K562 (cell line): ENCODE measurements around the gene MOB4. TPM values are rescaled to one million over a fixed set of nuclear protein-coding genes. Genes with fewer than 3 reads are reported as not detected.

ENCODE experiments used
- ARHGAP35 ChIP-seq: fragments of 450-650 bp; IDR thresholded peaks from 2 replicates; pipeline ENCODE4 v1.6.1; 2018; ENCODE audit not compliant: partially characterized antibody
- CBFA2T3 ChIP-seq: fragments of 450-650 bp; IDR thresholded peaks from 2 replicates; pipeline ENCODE4 v1.6.1; 2017
- CREB3 ChIP-seq: fragments of 450-650 bp; conservative IDR thresholded peaks from 2 replicates; pipeline ENCODE4 v1.6.1; 2016; ENCODE audit warnings: missing genetic modification characterization, low read depth, mild to moderate bottlenecking, missing compliant biosample characterization, moderate library complexity
- DIDO1 ChIP-seq: fragments of 450-650 bp; IDR thresholded peaks from 2 replicates; pipeline ENCODE4 v1.6.1; 2016; ENCODE audit warnings: low read depth, missing biosample characterization, missing genetic modification characterization
- DMBX1 ChIP-seq: fragments of 250-450 bp; sonication (Bioruptor Pico); IDR thresholded peaks from 2 replicates; pipeline ENCODE4 v1.8.0; 2022; ENCODE audit warnings: inconsistent platforms, mild to moderate bottlenecking, moderate library complexity, borderline replicate concordance
- FOXM1 ChIP-seq, 2 experiments: fragments of 450-650 bp in 1 of 2; sonication (generic) in 1 of 2; formaldehyde crosslinking in 1 of 2; IDR thresholded peaks; 2 replicates each; pipeline versions ENCODE4 v1.6.1 to v1.9.0; 2017 to 2022; ENCODE audit warnings: low read depth in 2 of 2, mild to moderate bottlenecking in 2 of 2, missing genetic modification reagents in 1 of 2, moderate library complexity in 1 of 2
- NR4A1 ChIP-seq, 2 experiments: fragments of 250-450 bp in 1 of 2; fragments of 450-650 bp in 1 of 2; sonication (Bioruptor Pico) in 1 of 2; IDR thresholded peaks; 2 replicates each; pipeline versions ENCODE4 v1.4.0 to v1.6.1; 2016 to 2020; ENCODE audit warnings: mild to moderate bottlenecking in 2 of 2, missing compliant biosample characterization in 1 of 2, missing genetic modification characterization in 1 of 2, moderate library complexity in 1 of 2
- PCBP2 ChIP-seq: fragments of 200-400 bp; formaldehyde crosslinking; IDR thresholded peaks from 2 replicates; pipeline ENCODE4 v1.6.1; 2018; ENCODE audit warnings: low read length, low read depth, mild to moderate bottlenecking, moderate library complexity; ENCODE audit not compliant: poor library complexity, severe bottlenecking
- PYGO2 ChIP-seq: fragments of 450-650 bp; IDR thresholded peaks from 2 replicates; pipeline ENCODE4 v1.6.1; 2016; ENCODE audit warnings: mild to moderate bottlenecking, missing genetic modification characterization, moderate library complexity, missing compliant biosample characterization
- ZNF407 ChIP-seq: fragments of 450-650 bp; IDR thresholded peaks from 2 replicates; pipeline ENCODE4 v1.6.1; 2016; ENCODE audit warnings: low read depth
- ZNF436 ChIP-seq: fragments of 250-450, 450-650 bp; sonication (Bioruptor Pico); formaldehyde crosslinking; IDR thresholded peaks from 2 replicates; pipeline ENCODE4 v1.7.0; 2020; ENCODE audit warnings: mild to moderate bottlenecking
- ZNF740 ChIP-seq, 3 experiments: fragments of 200-800 bp in 1 of 3; sonication (Bioruptor generic) in 1 of 3; sonication (generic) in 1 of 3; formaldehyde crosslinking in 1 of 3; IDR thresholded peaks; 2 replicates each; pipeline versions ENCODE4 v1.6.1 to v1.8.0; 2016 to 2022; ENCODE audit warnings: mild to moderate bottlenecking in 2 of 3, missing compliant biosample characterization in 2 of 3, missing genetic modification characterization in 2 of 3, missing genetic modification reagents in 1 of 3
- polyA plus RNA-seq, 8 experiments: library from polyadenylated mRNA; depleted of rRNA in 4 of 8; stranded (reverse) in 5 of 8; unstranded in 3 of 8; fragments of >200 nt; fragmentation: Nextera tagmentation in 2 of 8; fragmentation: Illumina TruSeq in 1 of 8; extraction: Ambion mirVana in 2 of 8; extraction: Trizol in 1 of 8; gene quantifications; 2 replicates each; pipeline versions ENCODE4 v1.2.1 to v1.2.3, GENCODE V29; 2011 to 2014; ENCODE audit warnings: inconsistent platforms in 1 of 8, missing spikeins in 1 of 8
- total RNA-seq, 7 experiments: library from RNA; depleted of rRNA in 6 of 7; stranded (reverse); fragments of >200 nt in 6 of 7; fragmentation: Illumina TruSeq in 2 of 7; extraction: Trizol in 2 of 7; gene quantifications; 2 replicates each; pipeline versions ENCODE4 v1.2.1 to v1.2.3, GENCODE V29; 2011 to 2021; ENCODE audit warnings: low replicate concordance in 1 of 7
- TF ChIP-seq, protein P1 (sequence below): fragments of 250-450 bp; sonication (Bioruptor Pico); IDR thresholded peaks from 2 replicates; pipeline ENCODE4 v1.5.0; 2022; ENCODE audit warnings: mild to moderate bottlenecking

Gene MOB4
- total and polyA plus RNA-seq, 9 of the 15 experiments (the other 6 are each of a cell fraction or from before 2014, with no cell fraction given) = 13.5 to 30.8 (median 22.2) TPM

DNA sequence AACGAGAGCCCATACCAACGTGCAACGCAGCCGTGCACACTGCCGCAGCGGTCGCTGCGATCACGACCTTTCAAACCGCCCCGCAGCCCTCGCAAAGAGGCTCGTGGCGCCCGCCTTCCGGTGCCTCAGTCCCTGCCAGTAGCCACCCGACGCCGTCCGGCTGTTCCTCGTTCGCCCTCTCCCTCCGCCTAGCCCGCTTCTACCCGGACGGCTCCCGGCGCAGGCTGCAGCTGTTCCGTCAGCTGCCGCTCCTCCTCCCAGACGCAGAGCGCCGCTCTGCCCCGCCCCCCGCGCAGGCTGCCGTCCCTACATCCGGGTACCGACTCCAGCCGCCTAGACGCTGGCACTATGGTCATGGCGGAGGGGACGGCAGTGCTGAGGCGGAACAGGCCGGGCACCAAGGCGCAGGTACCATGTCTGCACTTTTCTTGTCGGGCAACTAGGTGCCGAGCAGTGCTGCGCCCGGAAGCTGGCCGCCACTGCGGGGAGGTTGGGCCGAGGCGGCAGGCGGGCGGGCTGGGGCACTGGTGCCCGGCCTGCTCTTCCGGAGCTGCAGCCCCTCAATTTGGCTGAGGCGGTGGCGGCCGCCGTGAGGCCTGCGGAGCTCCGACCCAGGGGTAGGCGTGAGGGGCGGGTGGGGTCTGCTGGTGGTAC lies at the start of gene MOB4 (continued):
- TF ChIP-seq ZNF407 (no peak), DMBX1 (CRISPR knock-in tag) (0 out of 2 replicates have a peak, but pooled peaks have one; percentile 36), ZNF436 (CRISPR knock-in tag) (no peak), PCBP2 (no peak), NR4A1 (CRISPR knock-in tag; IDR thresholded peaks at IDR 0.05) (no peak), NR4A1 (tag; IDR thresholded peaks at IDR 0.05) (0 out of 2 replicates have a peak, but pooled peaks have one; percentile 55), ARHGAP35 (no peak), PYGO2 (tag) (no peak), CREB3 (tag) (no peak), FOXM1 (IDR thresholded peaks at IDR 0.05; ENCODE audit: low read depth) (no peak), FOXM1 (CRISPR knock-in tag; IDR thresholded peaks at IDR 0.05; ENCODE audit: low read depth) (peak; percentile 13; the same call in 1 of the 2 replicates), CBFA2T3 (no peak), ZNF740 (CRISPR knock-in tag; IDR thresholded peaks at IDR 0.05) (no peak), ZNF740 (tag; IDR thresholded peaks at IDR 0.05) (no peak), DIDO1 (no peak; the same call in 1 of the 2 replicates)
- TF ChIP-seq, protein P1, sequence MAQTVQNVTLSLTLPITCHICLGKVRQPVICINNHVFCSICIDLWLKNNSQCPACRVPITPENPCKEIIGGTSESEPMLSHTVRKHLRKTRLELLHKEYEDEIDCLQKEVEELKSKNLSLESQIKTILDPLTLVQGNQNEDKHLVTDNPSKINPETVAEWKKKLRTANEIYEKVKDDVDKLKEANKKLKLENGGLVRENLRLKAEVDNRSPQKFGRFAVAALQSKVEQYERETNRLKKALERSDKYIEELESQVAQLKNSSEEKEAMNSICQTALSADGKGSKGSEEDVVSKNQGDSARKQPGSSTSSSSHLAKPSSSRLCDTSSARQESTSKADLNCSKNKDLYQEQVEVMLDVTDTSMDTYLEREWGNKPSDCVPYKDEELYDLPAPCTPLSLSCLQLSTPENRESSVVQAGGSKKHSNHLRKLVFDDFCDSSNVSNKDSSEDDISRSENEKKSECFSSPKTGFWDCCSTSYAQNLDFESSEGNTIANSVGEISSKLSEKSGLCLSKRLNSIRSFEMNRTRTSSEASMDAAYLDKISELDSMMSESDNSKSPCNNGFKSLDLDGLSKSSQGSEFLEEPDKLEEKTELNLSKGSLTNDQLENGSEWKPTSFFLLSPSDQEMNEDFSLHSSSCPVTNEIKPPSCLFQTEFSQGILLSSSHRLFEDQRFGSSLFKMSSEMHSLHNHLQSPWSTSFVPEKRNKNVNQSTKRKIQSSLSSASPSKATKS (CRISPR knock-in tag) = no peak
